Inflammatory macrophage treated with lipopolysaccharide for 4 hours (primary cell): ENCODE data around the gene SPSB2.

ENCODE experiments used
- DNase-seq: peaks from one replicate; pipeline ENCODE4 v3.0.0-alpha.2; 2020

The SPSB2 gene

GRCh38 chr12:6849976-6850560 is 23.0 kb downstream of the SPSB2 start:
- DNase-seq, result no peak

- DNase-seq, result no peak
Observed at GRCh38 chr12:6849427-6849826, 23.7 kb downstream of the SPSB2 start.

- no peak for DNase-seq
Observed at GRCh38 chr12:6847676-6848075, 25.4 kb downstream of the SPSB2 start.

GRCh38 chr12:6846316-6846869 is 26.7 kb downstream of the SPSB2 start:
- no peak for DNase-seq

GRCh38 chr12:6845395-6845794 is 27.7 kb downstream of the SPSB2 start:
- DNase-seq, result no peak

GRCh38 chr12:6843118-6843902 is 29.8 kb downstream of the SPSB2 start:
- DNase-seq, result no peak

- DNase-seq, result no peak
Observed at GRCh38 chr12:6842075-6842474, 31.0 kb downstream of the SPSB2 start.

- DNase-seq, result no peak
Observed at GRCh38 chr12:6840761-6841515, 32.2 kb downstream of the SPSB2 start, which contains the start of gene GNB3. Gene GNB3, plus strand, starts transcription at chr12:6840925. Its CDS starts 363 bp downstream, at chr12:6841288.

- no peak for DNase-seq
Observed at GRCh38 chr12:6840330-6840729, 32.8 kb downstream of the SPSB2 start.

GRCh38 chr12:6839482-6840201 is 33.5 kb downstream of the SPSB2 start:
- no peak for DNase-seq

- DNase-seq, result no peak
Observed at GRCh38 chr12:6838854-6839253, 34.2 kb downstream of the SPSB2 start.

GRCh38 chr12:6837370-6838060 is 35.6 kb downstream of the SPSB2 start:
- DNase-seq, result no peak

- no peak for DNase-seq
Observed at GRCh38 chr12:6836851-6837250, 36.3 kb downstream of the SPSB2 start.

GRCh38 chr12:6834873-6835272 is 38.2 kb downstream of the SPSB2 start:
- DNase-seq, result no peak

- no peak for DNase-seq
Observed at GRCh38 chr12:6834254-6834653, 38.8 kb downstream of the SPSB2 start.

- DNase-seq, result no peak
Observed at GRCh38 chr12:6833189-6833890, 39.8 kb downstream of the SPSB2 start.

GRCh38 chr12:6832125-6832524 is 41.0 kb downstream of the SPSB2 start:
- DNase-seq, result no peak

GRCh38 chr12:6831450-6831995 is 41.6 kb downstream of the SPSB2 start:
- no peak for DNase-seq

GRCh38 chr12:6830999-6831398 is 42.1 kb downstream of the SPSB2 start:
- no peak for DNase-seq

GRCh38 chr12:6830286-6830890 is 42.7 kb downstream of the SPSB2 start:
- peak; percentile 5 for DNase-seq
